Posterior vena cava (tissue), 2 donors: ENCODE measurements around the gene SLC11A1. TPM values are rescaled to one million over a fixed set of nuclear protein-coding genes. Genes with fewer than 3 reads are reported as not detected.

Experiments used
- DNase-seq: peaks from one replicate; pipeline ENCODE4 v3.0.0-alpha.2; 2020; ENCODE audit warnings: low spot score
- intact Hi-C, 2 donors: fragments of 100-400 bp; cut with DNase I; formaldehyde crosslinking; loops; one replicate each; pipeline versions ENCODE4 v1.14.1 to v1.14.2; 2022 to 2023
- total RNA-seq, 2 donors: library from RNA; stranded (reverse); fragmentation: NEBNext Ultra II Directional; extraction: Animal tissue kit (Norgen Biotek cat#: 25700); gene quantifications; one replicate each; pipeline ENCODE4 v1.2.1, GENCODE V29; 2021
- donor health status: DM: yes; HTN: yes; CAD: no.
- donor health status: DM: yes; HTN: yes; CAD: no.

Gene SLC11A1
- total RNA-seq, 2 donors from 2014 or later, result 28.8 to 77.1 TPM

- intact Hi-C loops, result loop anchor here in 1 of 2 donors (10.0 kb wide), 1 partner anchor 64 kb away; no protein-coding TSS in a partner anchor
- peak; percentile 89 for DNase-seq
Observed at GRCh38 chr2:218400167-218400929, 18.3 kb downstream of the SLC11A1 start.

DNA sequence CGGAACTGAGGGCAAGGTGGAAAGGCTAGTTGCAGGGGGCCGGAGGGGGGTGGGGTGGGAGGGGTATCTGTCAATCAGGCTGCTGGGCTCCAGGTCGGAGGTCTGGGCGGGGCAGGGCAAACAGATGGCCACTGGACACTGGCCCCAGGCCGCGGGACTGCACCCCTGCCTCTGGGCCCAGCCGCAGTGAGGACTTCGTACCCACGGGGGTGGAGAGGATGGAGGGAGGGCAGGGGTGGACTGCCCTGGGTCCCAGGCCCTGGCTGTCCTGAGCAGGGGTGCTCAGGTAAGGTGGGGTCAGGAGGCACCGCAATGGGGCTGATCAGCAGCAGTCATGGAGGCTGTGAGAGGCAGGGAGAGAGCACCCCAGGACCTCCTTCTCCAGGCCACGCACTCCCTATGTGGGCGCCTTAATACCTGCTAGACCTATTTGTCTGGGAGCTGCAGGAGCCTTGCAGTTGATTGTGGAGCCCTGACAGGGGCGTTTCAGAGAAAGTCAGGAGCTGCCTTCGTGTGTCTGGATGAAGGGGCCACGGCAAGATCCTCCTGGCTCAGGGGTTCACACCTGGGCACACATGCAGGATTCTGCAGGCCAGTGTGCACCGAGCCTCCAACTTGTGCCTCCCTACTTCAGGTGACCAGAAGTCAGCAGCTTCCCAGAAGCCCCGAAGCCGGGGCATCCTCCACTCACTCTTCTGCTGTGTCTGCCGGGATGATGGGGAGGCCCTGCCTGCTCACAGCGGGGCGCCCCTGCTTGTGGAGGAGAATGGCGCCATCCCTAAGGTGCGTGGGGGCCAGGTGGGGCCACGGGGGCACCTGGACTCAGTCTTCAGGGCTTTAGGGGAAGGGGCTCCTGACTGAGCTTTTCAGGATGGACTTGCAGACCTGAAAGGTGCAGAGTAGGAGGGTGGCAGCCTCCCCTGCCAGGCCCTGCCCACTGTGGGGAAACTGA is 19.1 kb downstream of the SLC11A1 start:
- no peak for DNase-seq
- intact Hi-C loops, result loop anchor here in 1 of 2 donors (10.0 kb wide), 1 partner anchor 64 kb away; no protein-coding TSS in a partner anchor

DNA sequence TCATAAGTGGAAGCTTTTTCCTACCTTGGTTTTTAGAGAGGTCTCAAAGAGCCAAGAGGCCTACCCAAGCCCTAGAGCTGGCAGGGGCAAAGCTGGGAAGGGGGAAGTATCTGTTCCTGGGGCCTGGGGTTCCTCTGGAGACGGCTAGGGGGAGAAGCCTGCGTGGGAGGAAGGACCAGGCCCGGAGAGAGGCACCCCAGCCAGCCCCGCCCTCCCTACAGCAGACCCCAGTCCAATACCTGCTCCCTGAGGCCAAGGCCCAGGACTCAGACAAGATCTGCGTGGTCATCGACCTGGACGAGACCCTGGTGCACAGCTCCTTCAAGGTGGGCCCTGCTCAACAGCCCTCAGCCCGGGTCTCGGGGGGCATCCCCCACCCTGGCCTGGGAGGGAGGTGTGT is 19.8 kb downstream of the SLC11A1 start:
- DNase-seq, result no peak
- intact Hi-C loops, result loop anchor here in 1 of 2 donors (10.0 kb wide), 1 partner anchor 63 kb away; no protein-coding TSS in a partner anchor

DNA sequence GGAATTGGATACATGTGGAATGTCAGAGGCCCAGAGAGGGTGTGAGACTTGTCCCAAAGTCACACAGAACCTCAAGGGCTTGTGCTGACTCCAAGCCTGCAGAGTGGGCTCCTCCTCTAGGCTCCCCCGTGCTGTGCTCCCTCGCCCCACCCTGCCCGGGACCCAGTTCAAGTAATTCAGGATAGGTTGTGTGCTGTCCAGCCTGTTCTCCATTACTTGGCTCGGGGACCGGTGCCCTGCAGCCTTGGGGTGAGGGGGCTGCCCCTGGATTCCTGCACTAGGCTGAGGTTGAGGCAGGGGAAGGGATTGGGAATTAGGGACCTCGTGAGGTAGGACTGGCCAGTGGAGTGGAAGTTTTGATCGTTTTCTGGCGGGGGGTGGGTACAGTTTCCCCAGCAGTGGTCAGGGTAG is 20.4 kb downstream of the SLC11A1 start:
- intact Hi-C loops, result loop anchor here in 1 of 2 donors (10.0 kb wide), 1 partner anchor 62 kb away; no protein-coding TSS in a partner anchor
- DNase-seq, result no peak

DNA sequence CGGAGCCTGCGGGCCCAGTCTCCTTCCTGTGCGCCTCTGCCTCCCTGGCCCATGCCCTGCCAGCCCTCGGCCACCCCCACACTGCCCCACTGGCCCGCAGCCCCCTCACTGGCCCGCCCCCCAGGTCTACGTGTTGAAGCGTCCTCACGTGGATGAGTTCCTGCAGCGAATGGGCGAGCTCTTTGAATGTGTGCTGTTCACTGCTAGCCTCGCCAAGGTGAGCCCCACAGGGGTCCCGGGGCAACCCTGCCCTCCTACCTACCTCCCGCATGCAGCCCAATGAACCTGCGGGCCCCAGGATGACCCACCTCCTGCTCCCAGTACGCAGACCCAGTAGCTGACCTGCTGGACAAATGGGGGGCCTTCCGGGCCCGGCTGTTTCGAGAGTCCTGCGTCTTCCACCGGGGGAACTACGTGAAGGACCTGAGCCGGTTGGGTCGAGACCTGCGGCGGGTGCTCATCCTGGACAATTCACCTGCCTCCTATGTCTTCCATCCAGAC is 20.9 kb downstream of the SLC11A1 start:
- intact Hi-C loops, result loop anchor here in 1 of 2 donors (10.0 kb wide), 1 partner anchor 62 kb away; no protein-coding TSS in a partner anchor
- DNase-seq, result no peak

DNA sequence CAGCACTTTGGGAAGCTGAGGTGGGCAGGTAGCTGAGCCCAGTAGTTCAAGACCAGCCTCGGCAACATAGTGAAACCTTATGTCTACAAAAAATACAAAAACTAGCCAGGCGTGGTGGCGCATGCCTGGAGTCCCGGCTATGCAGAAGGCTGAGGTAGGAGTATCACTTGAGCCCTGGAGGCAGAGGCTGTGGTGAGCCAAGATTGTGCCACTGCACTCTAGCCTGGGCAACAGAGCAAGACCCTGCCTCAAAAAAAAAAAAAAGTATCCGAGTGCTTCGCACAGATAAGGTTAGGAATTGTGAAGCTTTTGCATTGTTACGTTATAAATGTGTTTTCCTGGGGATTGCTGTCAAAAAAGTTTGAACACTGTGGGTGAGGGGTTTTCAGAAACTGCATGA is 21.7 kb downstream of the SLC11A1 start:
- no peak for DNase-seq
- intact Hi-C loops, result loop anchor here in 1 of 2 donors (10.0 kb wide), 1 partner anchor 61 kb away; no protein-coding TSS in a partner anchor

DNA sequence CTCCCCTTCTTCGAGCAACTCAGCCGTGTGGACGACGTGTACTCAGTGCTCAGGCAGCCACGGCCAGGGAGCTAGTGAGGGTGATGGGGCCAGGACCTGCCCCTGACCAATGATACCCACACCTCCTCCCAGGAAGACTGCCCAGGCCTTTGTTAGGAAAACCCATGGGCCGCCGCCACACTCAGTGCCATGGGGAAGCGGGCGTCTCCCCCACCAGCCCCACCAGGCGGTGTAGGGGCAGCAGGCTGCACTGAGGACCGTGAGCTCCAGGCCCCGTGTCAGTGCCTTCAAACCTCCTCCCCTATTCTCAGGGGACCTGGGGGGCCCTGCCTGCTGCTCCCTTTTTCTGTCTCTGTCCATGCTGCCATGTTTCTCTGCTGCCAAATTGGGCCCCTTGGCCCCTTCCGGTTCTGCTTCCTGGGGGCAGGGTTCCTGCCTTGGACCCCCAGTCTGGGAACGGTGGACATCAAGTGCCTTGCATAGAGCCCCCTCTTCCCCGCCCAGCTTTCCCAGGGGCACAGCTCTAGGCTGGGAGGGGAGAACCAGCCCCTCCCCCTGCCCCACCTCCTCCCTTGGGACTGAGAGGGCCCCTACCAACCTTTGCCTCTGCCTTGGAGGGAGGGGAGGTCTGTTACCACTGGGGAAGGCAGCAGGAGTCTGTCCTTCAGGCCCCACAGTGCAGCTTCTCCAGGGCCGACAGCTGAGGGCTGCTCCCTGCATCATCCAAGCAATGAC is 22.4 kb downstream of the SLC11A1 start:
- intact Hi-C loops, result loop anchor here in 1 of 2 donors (10.0 kb wide), 1 partner anchor 60 kb away; no protein-coding TSS in a partner anchor
- no peak for DNase-seq

DNA sequence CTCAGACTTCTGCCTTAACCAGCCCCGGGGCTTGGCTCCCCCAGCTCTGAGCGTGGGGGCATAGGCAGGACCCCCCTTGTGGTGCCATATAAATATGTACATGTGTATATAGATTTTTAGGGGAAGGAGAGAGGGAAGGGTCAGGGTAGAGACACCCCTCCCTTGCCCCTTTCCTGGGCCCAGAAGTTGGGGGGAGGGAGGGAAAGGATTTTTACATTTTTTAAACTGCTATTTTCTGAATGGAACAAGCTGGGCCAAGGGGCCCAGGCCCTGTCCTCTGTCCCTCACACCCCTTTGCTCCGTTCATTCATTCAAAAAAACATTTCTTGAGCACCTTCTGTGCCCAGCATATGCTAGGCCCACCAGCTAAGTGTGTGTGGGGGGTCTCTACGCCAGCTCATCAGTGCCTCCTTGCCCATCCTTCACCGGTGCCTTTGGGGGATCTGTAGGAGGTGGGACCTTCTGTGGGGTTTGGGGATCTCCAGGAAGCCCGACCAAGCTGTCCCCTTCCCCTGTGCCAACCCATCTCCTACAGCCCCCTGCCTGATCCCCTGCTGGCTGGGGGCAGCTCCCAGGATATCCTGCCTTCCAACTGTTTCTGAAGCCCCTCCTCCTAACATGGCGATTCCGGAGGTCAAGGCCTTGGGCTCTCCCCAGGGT is 23.1 kb downstream of the SLC11A1 start:
- DNase-seq, result no peak
- intact Hi-C loops, result loop anchor here in 1 of 2 donors (10.0 kb wide), 1 partner anchor 60 kb away; no protein-coding TSS in a partner anchor

DNA sequence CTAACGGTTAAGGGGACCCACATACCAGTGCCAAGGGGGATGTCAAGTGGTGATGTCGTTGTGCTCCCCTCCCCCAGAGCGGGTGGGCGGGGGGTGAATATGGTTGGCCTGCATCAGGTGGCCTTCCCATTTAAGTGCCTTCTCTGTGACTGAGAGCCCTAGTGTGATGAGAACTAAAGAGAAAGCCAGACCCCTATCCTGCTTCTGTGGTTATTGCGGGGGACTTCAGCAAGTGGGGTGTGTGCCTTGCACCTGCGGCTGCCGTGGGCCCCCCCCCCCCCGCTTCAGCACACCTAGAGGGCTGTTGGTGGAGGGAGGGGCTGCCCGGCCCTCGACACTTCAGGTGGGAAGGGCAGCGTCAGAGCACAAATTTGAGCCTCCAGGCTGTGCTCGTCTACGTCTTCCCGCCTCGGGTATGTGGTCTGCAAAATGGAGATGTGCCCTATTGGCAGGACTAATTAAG is 23.7 kb downstream of the SLC11A1 start:
- DNase-seq, result no peak
- intact Hi-C loops, result loop anchor here in 1 of 2 donors (10.0 kb wide), 1 partner anchor 59 kb away; no protein-coding TSS in a partner anchor

DNA sequence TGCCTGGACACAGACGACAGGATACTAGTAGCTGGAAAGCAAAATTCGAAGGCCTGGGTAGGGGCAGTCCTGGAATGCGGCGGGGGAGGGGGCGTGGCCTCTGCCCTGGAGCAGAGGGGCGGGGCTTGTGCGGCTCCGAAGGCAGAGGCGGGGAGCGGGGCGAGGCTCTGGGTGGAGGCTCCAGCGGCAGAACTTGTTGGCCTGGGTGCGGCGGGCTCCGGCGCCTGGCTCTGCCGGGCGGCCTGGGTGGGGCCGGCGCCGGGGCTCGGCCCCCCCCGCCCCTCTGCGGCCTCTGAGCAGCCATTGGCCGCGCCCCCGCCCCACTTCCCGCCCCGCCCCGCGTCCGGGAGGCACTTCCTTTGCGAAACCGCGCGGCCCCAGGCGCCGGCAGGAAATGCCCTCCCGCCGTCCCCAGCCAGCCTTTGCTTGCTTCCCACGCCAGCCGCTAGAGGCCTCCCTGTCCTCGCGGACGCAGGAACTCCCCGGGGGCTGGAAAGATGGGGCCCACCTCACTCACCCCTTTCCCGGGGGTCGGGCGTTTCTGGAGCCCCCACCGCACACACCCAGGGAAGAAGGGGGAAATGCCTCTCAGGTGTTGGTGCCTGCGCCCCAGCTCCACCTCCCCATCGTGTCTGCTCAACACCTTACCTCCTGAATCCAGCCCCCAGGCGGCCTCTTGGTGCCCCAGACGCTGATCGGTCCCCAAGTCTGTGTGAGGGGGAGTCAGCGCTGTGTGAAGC is 24.3 kb downstream of the SLC11A1 start:
- peak; percentile 99 for DNase-seq
- intact Hi-C loops, result loop anchor here in 1 of 2 donors (10.0 kb wide), 1 partner anchor 58 kb away; no protein-coding TSS in a partner anchor

DNA sequence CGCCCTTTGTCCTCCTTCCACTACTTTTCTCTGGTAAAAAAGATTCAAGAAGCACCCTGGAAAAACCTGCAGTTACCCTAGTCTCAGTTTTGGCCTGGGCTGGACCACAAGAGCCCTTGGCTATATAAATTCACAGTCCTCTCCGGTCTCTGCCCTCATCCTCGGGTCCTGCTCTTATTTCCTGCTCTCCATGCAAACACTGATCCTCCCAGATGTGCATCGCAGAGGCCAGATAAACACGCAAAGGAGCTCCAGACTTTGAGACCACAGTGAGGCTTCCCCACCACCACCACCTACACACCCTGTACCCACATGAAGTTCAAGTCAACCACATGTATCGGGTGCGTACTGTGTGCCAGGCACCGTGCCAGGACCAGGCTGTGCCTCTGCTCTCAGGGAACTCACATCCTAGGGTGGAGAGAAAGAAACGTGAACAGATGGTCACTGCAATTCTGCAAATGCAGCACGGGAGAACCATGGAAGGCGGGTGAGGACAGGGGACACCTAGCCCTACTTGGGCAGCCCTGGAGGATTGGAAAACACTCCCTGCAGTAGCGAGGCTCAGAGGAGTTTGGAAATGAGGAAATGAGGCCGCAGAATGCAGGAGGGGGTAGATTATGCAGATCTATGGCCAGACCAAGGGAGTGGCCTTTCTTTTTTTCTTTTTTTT is 25.0 kb downstream of the SLC11A1 start:
- intact Hi-C loops, result loop anchor here in 1 of 2 donors (10.0 kb wide), 1 partner anchor 58 kb away; no protein-coding TSS in a partner anchor
- DNase-seq, result no peak

- no peak for DNase-seq
- intact Hi-C loops, result loop anchor here in 1 of 2 donors (10.0 kb wide), 1 partner anchor 57 kb away; no protein-coding TSS in a partner anchor
Observed at GRCh38 chr2:218407717-218408116, 25.6 kb downstream of the SLC11A1 start.

GRCh38 chr2:218418321-218418716 is 36.2 kb downstream of the SLC11A1 start:
- intact Hi-C loops, result no loop called here
- DNase-seq, result no peak

GRCh38 chr2:218418717-218419458 is 36.8 kb downstream of the SLC11A1 start, which contains the start of gene VIL1:
Gene VIL1 (plus strand): TSS chr2:218419123. CDS start chr2:218423779, 4,656 bp downstream.
- DNase-seq, result no peak
- intact Hi-C loops, result no loop called here

DNA sequence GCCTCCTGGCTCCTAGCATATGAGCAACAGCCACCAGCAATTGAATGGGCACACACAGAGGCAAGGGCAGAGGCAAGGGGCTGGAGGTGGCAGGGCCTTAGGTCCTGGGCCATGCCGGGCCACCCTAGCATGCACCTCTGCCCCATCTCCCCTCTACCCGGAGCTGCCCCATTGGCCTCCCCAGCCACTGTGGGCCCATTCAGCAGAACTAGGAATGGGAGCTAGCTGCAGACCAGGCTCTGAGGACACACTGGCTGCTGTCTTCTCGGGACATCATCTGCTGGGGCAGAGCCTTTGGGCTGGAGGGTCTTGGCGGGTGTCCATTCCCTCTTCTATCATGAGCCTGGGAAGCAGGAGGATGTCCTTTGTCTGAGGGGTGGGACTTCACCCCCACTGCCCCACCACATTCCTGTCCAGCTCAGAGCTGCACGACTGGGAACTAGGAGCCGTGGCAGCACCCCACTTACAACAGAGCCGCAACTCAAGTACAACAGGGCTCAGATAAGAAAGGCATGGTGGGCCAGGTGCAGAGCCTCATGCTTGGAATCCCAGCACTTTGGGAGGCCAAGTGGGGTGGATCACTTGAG is 37.6 kb downstream of the SLC11A1 start:
- intact Hi-C loops, result loop anchor here in 1 of 2 donors (10.0 kb wide), 1 partner anchor 225 kb away; no protein-coding TSS in a partner anchor
- DNase-seq, result no peak
